Pancreas (tissue), 10 donors: Measurements from ENCODE around the gene TSPAN15. TPM values are rescaled to one million over a fixed set of nuclear protein-coding genes. Genes with fewer than 3 reads are reported as not detected.
"Not testable (repeated sequence)": the region's sequence is repeated elsewhere in the genome, so short reads cannot be mapped to it uniquely, and the experiment has no call there.

Experiments used
- ATAC-seq, 4 donors: fragments of 200-7000 bp; cut with Tn5 transposase; one replicate each; pipeline versions ENCODE4 v1.8.0 to v1.9.1; 2020; ENCODE audit warnings: mild to moderate bottlenecking in 4 of 4, moderate library complexity in 4 of 4
- DNase-seq, 6 donors: peaks; one replicate each; pipeline ENCODE4 v3.0.0-alpha.2; 2020
- FAIRE-seq: peaks from 2 replicates; lab custom pipeline; 2012; peaks lifted over from hg19 to GRCh38; lab: Jason Lieb, UNC
- H3K27ac ChIP-seq, 4 donors: fragments of 200-600 bp; sonication (generic); 1 replicate in 3 of 4; 2 replicates in 1 of 4; pipeline versions ENCODE4 v1.5.0 to v1.8.0; 2020
- H3K27me3 ChIP-seq, 4 donors: fragments of 200-600 bp; one replicate each; pipeline ENCODE4 v1.8.0; 2021
- H3K36me3 ChIP-seq, 3 donors: fragments of 200-600 bp; sonication (generic) in 1 of 3; one replicate each; pipeline versions ENCODE4 v1.5.0 to v1.8.0; 2020 to 2021
- H3K4me1 ChIP-seq, 3 donors: fragments of 200-600 bp; one replicate each; pipeline ENCODE4 v1.8.0; 2021
- H3K4me3 ChIP-seq, 4 donors: fragments of 200-600 bp; sonication (generic) in 2 of 4; one replicate each; pipeline versions ENCODE4 v1.5.0 to v1.8.0; 2020 to 2021
- H3K9me3 ChIP-seq, 4 donors: fragments of 200-600 bp; one replicate each; pipeline ENCODE4 v1.8.0; 2021
- WGBS, 2 donors: extraction: QIAGEN DNeasy Blood & Tissue Kit; methylation state at CpG; one replicate each; pipeline ENCODE4 v1.1.7; 2013; 5-methylcytosine and 5-hydroxymethylcytosine counted together
- intact Hi-C, 3 donors: fragments of 100-400 bp; cut with DNase I; formaldehyde crosslinking; loops; one replicate each; pipeline versions ENCODE4 v1.11.1 to v1.14.2; 2022
- polyA plus RNA-seq, 2 donors: library from polyadenylated mRNA; stranded (reverse); fragments of 200-250 nt; gene quantifications; one replicate each; pipeline ENCODE4 v1.2.3, GENCODE V29; 2013
- total RNA-seq, 6 donors: library from RNA; stranded (reverse); fragmentation: NEBNext Ultra II Directional in 4 of 6; extraction: Animal tissue kit (Norgen Biotek cat#: 25700) in 4 of 6; gene quantifications; one replicate each; pipeline versions ENCODE4 v1.2.1 to v1.2.4, GENCODE V29; 2021 to 2023
- TF ChIP-seq, protein P1 (sequence below), 4 donors: fragments of 200-600 bp; sonication (generic) in 3 of 4; IDR thresholded peaks; one replicate each; pipeline versions ENCODE4 v1.5.0 to v1.8.0; 2021; ENCODE audit warnings: antibody characterized with exemption in 4 of 4
- donor health status: healthy with polysubstance abuse.
- donor health status: DM: no; HTN: no; CAD: no; lungs with moderate emphysema.
- donor health status: DM: no; HTN: no; CAD: no.
- donor health status: control.
- donor health status: control.
- donor health status: Bipolar disorder and iron deficiency.
- donor health status: DM: yes; HTN: yes; CAD: no.
- donor health status: DM: no; HTN: no; CAD: no.
- donor health status: DM: no; HTN: no; CAD: no.
- donor health status: DM: yes; HTN: yes; CAD: no.

The TSPAN15 gene
- total and polyA plus RNA-seq, 8 donors: 10.9 to 49.2 (median 17.6) TPM

DNA sequence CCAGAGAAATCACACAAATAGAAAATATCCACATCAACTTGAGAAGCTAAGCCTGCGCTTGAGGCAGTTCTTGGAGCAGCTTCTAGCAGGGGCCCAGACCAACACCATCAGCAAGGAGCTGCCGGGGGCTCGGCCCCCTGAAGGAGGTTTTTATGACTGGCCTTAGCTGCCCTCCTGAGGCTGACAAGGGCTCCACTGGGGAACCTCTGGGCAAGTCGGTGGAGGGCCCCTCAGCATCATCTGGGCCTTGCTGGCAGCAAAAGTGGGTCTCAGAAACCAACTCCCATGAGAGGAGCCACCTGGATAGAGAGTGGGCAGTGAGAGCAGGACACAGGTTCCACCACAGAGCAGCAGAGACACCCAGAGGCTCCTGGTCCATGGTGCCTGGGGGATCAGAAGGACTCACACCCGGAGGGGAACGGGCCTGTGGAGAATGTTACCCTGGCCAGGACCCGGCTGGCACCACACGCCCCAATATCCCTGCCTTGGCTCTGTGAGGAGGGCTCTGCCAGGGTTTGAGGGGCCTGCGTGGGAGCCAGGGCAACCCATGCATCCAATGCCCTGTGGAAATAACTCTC is 66.1 kb downstream of the TSPAN15 start:
- WGBS, 2 donors: 66 to 78% methylated on average over 9 of the region's 9 CpGs
- no peak for DNase-seq
- no peak for ATAC-seq

DNA sequence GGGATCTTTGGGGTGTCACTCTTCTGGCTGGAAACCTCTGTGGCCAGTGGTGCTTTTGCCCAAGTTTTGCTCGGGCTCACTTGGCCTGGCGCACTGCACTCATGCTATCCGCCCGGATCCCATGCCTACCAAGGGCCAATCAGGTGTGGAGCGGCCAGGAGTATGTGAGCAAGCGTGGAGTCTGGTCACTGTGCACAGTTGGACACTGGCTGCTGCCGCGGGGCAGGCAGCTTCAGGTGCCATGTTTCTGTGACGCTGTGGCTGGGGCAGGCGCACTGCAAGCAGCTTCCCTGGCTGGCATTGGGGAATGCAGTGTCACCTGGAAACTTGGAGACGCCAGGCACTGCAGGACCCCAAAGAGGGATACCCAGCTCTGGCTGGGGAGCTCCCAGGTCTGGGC is 76.7 kb downstream of the TSPAN15 start:
- TF ChIP-seq, protein P1, sequence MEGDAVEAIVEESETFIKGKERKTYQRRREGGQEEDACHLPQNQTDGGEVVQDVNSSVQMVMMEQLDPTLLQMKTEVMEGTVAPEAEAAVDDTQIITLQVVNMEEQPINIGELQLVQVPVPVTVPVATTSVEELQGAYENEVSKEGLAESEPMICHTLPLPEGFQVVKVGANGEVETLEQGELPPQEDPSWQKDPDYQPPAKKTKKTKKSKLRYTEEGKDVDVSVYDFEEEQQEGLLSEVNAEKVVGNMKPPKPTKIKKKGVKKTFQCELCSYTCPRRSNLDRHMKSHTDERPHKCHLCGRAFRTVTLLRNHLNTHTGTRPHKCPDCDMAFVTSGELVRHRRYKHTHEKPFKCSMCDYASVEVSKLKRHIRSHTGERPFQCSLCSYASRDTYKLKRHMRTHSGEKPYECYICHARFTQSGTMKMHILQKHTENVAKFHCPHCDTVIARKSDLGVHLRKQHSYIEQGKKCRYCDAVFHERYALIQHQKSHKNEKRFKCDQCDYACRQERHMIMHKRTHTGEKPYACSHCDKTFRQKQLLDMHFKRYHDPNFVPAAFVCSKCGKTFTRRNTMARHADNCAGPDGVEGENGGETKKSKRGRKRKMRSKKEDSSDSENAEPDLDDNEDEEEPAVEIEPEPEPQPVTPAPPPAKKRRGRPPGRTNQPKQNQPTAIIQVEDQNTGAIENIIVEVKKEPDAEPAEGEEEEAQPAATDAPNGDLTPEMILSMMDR (IDR thresholded peaks at IDR 0.05): no peak
- FAIRE-seq: no peak
- intact Hi-C loops: no loop called here
- H3K4me3 ChIP-seq: no peak overlapping the region
- no peaks in the 10 kb centered on the region for H3K9me3 ChIP-seq
- H3K36me3 ChIP-seq: no peaks in the 10 kb centered on the region
- H3K4me1 ChIP-seq: no peaks in the 10 kb centered on the region
- 89 to 95% methylated on average over 9 to 11 of the region's 11 CpGs for WGBS, 2 donors
- no peaks in the 10 kb centered on the region for H3K27me3 ChIP-seq
- no peak overlapping the region for H3K27ac ChIP-seq
- no peak for DNase-seq
- ATAC-seq: no peak

More for the DNA sequence above, 66.1 kb downstream of the TSPAN15 start:
- intact Hi-C loops: loop anchor here in 2 of 3 donors (10.0 kb wide), 1 partner anchor 197 kb away; no protein-coding TSS in a partner anchor
- Histone ChIP-seq H3K4me1 (no peaks in the 10 kb centered on the region), H3K9me3 (no peaks in the 10 kb centered on the region), H3K4me3 (no peak overlapping the region), H3K27ac (no peak overlapping the region), H3K36me3 (no peaks in the 10 kb centered on the region), H3K27me3 (no peaks in the 10 kb centered on the region)
- TF ChIP-seq, protein P1 (IDR thresholded peaks at IDR 0.05): no peak
- FAIRE-seq: no peak

DNA sequence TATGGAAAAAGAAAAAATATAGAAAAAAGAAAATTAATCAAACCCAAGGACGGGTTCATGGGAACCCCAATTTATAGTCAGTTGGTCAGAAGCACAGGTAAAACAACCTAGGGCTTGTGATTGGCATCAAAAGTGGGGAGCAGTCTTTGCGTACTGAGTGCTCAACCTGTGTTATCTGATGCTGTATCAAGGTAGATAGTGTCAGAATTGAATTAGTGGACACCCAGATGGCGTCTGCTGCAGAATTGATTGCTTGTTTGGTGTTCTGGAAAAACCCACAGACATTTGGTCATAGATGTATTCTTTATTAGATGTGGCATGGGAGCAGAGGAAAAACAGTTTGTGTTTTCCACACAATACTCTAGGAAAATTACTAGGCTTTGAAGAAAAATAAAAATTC is 82.4 kb downstream of the TSPAN15 start:
- 48 to 62% methylated on average over 3 of the region's 3 CpGs for WGBS, 2 donors
- intact Hi-C loops: no loop called here
- ATAC-seq: no peak
- no peaks in the 10 kb centered on the region for H3K27me3 ChIP-seq
- H3K4me1 ChIP-seq: no peaks in the 10 kb centered on the region
- DNase-seq: no peak
- TF ChIP-seq, protein P1 (IDR thresholded peaks at IDR 0.05): no peak
- no peak overlapping the region for H3K27ac ChIP-seq
- no peak for FAIRE-seq
- H3K4me3 ChIP-seq: no peak overlapping the region
- H3K36me3 ChIP-seq: no peaks in the 10 kb centered on the region
- H3K9me3 ChIP-seq: no peaks in the 10 kb centered on the region

DNA sequence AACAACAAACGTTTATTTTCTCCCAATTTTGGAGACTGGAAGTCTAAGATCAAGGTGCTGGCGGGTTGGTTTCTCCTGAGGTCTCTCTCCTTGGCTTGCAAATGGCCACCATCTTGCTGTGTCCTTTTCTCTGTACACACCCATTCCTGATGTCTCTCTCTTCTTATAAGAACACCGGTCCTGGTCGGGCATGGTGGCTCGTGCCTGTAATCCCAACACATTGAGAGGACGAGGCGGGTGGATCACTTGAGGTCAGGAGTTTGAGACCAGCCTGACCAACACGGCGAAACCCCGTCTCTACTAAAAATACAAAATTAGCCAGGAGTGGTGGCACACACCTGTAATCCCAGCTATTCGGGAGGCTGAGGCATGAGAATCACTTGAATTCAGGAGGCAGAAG is 85.3 kb downstream of the TSPAN15 start:
- H3K4me3 ChIP-seq, H3K27ac ChIP-seq, intact Hi-C loops, ATAC-seq, H3K36me3 ChIP-seq, H3K4me1 ChIP-seq, H3K9me3 ChIP-seq, FAIRE-seq, DNase-seq, H3K27me3 ChIP-seq: not testable (repeated sequence)
- 90 to 93% methylated on average over 11 of the region's 11 CpGs for WGBS, 2 donors

DNA sequence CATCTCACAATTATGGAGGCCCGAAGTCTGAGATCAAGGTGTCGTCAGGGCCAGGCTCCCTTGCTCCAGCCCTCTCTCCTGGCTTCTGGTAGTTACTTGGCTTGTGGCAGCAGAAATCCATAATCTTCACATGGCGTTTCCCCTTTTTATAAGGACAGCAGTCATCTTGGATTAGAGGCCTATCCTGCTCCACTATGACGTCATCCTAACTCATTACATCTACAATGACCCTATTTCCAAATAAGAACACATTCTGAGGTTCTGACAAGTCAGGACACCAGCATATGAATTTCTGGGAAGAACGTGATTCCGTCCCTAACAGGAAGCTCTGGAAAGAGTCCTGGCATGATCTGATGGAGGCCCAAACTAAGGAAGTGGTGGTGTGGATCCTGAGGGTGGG is 86.2 kb downstream of the TSPAN15 start:
- WGBS, 2 donors: 88 to 92% methylated on average over 6 of the region's 6 CpGs
- no peak for FAIRE-seq
- intact Hi-C loops: no loop called here

More for the DNA sequence above, 86.2 kb downstream of the TSPAN15 start:
- Histone ChIP-seq H3K4me1 (no peaks in the 10 kb centered on the region), H3K36me3 (no peaks in the 10 kb centered on the region), H3K27ac (no peak overlapping the region), H3K4me3 (no peak overlapping the region), H3K9me3 (no peaks in the 10 kb centered on the region), H3K27me3 (no peaks in the 10 kb centered on the region)
- TF ChIP-seq, protein P1 (IDR thresholded peaks at IDR 0.05): no peak
- DNase-seq: no peak
- ATAC-seq: no peak
